CD4-positive, alpha-beta T cell treated with Interleukin-17A for 1 hour (primary cell): ENCODE measurements around the gene ESR1.
A peak's percentile ranks its signal among the peaks of the same experiment; 100 is the strongest.

Source experiments
- DNase-seq: peaks from one replicate; pipeline ENCODE4 v3.0.0-alpha.2; 2020

Gene ESR1

GRCh38 chr6:152143359-152143758, 335.9 kb downstream of the ESR1 start:
- DNase-seq = no peak

- no peak for DNase-seq
These were observed 338.9 kb downstream of the ESR1 start for GRCh38 chr6:152146385-152146784.

GRCh38 chr6:152147269-152147668, 339.8 kb downstream of the ESR1 start:
- no peak for DNase-seq

- no peak for DNase-seq
These were observed 340.9 kb downstream of the ESR1 start for GRCh38 chr6:152148412-152148811.

GRCh38 chr6:152150196-152150595, 342.7 kb downstream of the ESR1 start:
- DNase-seq = no peak

- DNase-seq = no peak
These were observed 344.4 kb downstream of the ESR1 start for GRCh38 chr6:152151920-152152319.

- no peak for DNase-seq
These were observed 347.3 kb downstream of the ESR1 start for GRCh38 chr6:152154559-152155356.

- no peak for DNase-seq
These were observed 348.3 kb downstream of the ESR1 start for GRCh38 chr6:152155792-152156191.

- DNase-seq = peak; percentile 14
These were observed 352.9 kb downstream of the ESR1 start for GRCh38 chr6:152160346-152160745.

GRCh38 chr6:152161501-152161900, 354.0 kb downstream of the ESR1 start:
- no peak for DNase-seq

GRCh38 chr6:152164957-152165356, 357.5 kb downstream of the ESR1 start:
- no peak for DNase-seq

- no peak for DNase-seq
These were observed 359.0 kb downstream of the ESR1 start for GRCh38 chr6:152166497-152166896.

- DNase-seq = no peak
These were observed 359.4 kb downstream of the ESR1 start for GRCh38 chr6:152166897-152167296.

GRCh38 chr6:152167641-152168603, 360.4 kb downstream of the ESR1 start:
- no peak for DNase-seq

GRCh38 chr6:152170313-152170701, 362.8 kb downstream of the ESR1 start:
- no peak for DNase-seq

- peak; percentile 73 for DNase-seq
These were observed 363.5 kb downstream of the ESR1 start for GRCh38 chr6:152170702-152171667.

GRCh38 chr6:152173321-152173720, 365.8 kb downstream of the ESR1 start:
- DNase-seq = no peak

- DNase-seq = no peak
These were observed 366.5 kb downstream of the ESR1 start for GRCh38 chr6:152173957-152174356.

- no peak for DNase-seq
These were observed 368.8 kb downstream of the ESR1 start for GRCh38 chr6:152176268-152176667.
